IMR-90 (cell line): ENCODE measurements around the gene FBXO33. TPM values are rescaled to one million over a fixed set of nuclear protein-coding genes. Genes with fewer than 3 reads are reported as not detected.

Experiments
- ATAC-seq: fragments of 200-7000 bp; cut with Tn5 transposase; 2 replicates; pipeline ENCODE4 v1.9.1; 2020; ENCODE audit warnings: low read depth, mild to moderate bottlenecking, moderate library complexity
- BruUV-seq: library from RNA; stranded (reverse); fragments of 400-500 nt; replicated peaks from 2 replicates; lab custom pipeline; 2021; lab: Mats Ljungman, UMichigan
- CTCF ChIA-PET: fragments of 300-600 bp; formaldehyde crosslinking; extraction: SDS; loops from one replicate; lab custom pipeline; 2021; ENCODE audit warnings: antibody characterized with exemption; lab: Yijun Ruan, JAX
- POLR2A ChIA-PET: fragments of 300-600 bp; sonication (Branson Sonifier 250); formaldehyde crosslinking; loops from one replicate; lab custom pipeline; 2022; ENCODE audit warnings: antibody characterized with exemption; ENCODE audit not compliant: unreplicated experiment; lab: Charles Lee
- DNase-seq: peaks from one replicate; pipeline ENCODE4 v3.0.0; 2013
- H2AFZ ChIP-seq: replicated peaks from 2 replicates; pipeline ENCODE3; 2013; ENCODE audit warnings: low read length, mild to moderate bottlenecking; ENCODE audit not compliant: poor library complexity
- H2AK5ac ChIP-seq: 2 replicates; pipeline ENCODE4 v1.6.1; 2013; ENCODE audit warnings: low read depth, low read length, inconsistent platforms
- H2AK9ac ChIP-seq: replicated peaks from 2 replicates; pipeline ENCODE3; 2013; ENCODE audit warnings: mild to moderate bottlenecking, low read depth, low read length, moderate library complexity; ENCODE audit not compliant: poor library complexity
- H2BK120ac ChIP-seq: 2 replicates; pipeline ENCODE4 v1.6.1; 2013; ENCODE audit warnings: low read depth, low read length, inconsistent platforms
- H2BK15ac ChIP-seq: 3 replicates; pipeline ENCODE4 v1.6.1; 2013; ENCODE audit warnings: low read depth, low read length, inconsistent platforms
- H2BK20ac ChIP-seq: 2 replicates; pipeline ENCODE4 v1.6.1; 2013; ENCODE audit warnings: low read depth, mild to moderate bottlenecking, inconsistent platforms, low read length, moderate library complexity
- H2BK5ac ChIP-seq: 2 replicates; pipeline ENCODE4 v1.6.1; 2013; ENCODE audit warnings: mild to moderate bottlenecking, low read depth, low read length, inconsistent platforms; ENCODE audit not compliant: poor library complexity, severe bottlenecking
- H3K14ac ChIP-seq: replicated peaks from 2 replicates; pipeline ENCODE4 v1.6.1; 2013; ENCODE audit warnings: low read depth, low read length, inconsistent platforms
- H3K18ac ChIP-seq: 2 replicates; pipeline ENCODE4 v1.6.1; 2013; ENCODE audit warnings: low read depth, low read length, control low read depth
- H3K23ac ChIP-seq: 2 replicates; pipeline ENCODE4 v1.6.1; 2013; ENCODE audit warnings: low read depth, low read length, inconsistent platforms
- H3K27ac ChIP-seq: 2 replicates; pipeline ENCODE4 v1.5.1; 2013; ENCODE audit warnings: mild to moderate bottlenecking, control low read depth, low read length; ENCODE audit not compliant: insufficient read depth
- H3K27me3 ChIP-seq: 2 replicates; pipeline ENCODE4 v1.6.1; 2013; ENCODE audit warnings: low read length; ENCODE audit not compliant: control insufficient read depth, insufficient read depth
- H3K36me3 ChIP-seq: 2 replicates; pipeline ENCODE4 v1.6.1; 2013; ENCODE audit warnings: low read length, mixed read lengths; ENCODE audit not compliant: control insufficient read depth, insufficient read depth
- H3K4ac ChIP-seq: 2 replicates; pipeline ENCODE4 v1.6.1; 2013; ENCODE audit warnings: low read depth, low read length, inconsistent platforms
- H3K4me1 ChIP-seq: 2 replicates; pipeline ENCODE4 v1.6.1; 2013; ENCODE audit warnings: low read length, mixed read lengths; ENCODE audit not compliant: control insufficient read depth, insufficient read depth
- H3K4me2 ChIP-seq: 2 replicates; pipeline ENCODE4 v1.6.1; 2013; ENCODE audit warnings: low read depth, mild to moderate bottlenecking, control low read depth, low read length, moderate library complexity
- H3K4me3 ChIP-seq: 2 replicates; pipeline ENCODE4 v1.5.1; 2013; ENCODE audit warnings: low read depth, mild to moderate bottlenecking, control low read depth, low read length, moderate library complexity; ENCODE audit not compliant: insufficient read depth
- H3K56ac ChIP-seq: 2 replicates; pipeline ENCODE4 v1.6.1; 2013; ENCODE audit warnings: low read length, inconsistent platforms; ENCODE audit not compliant: insufficient read depth; ENCODE audit errors: extremely low read depth
- H3K79me1 ChIP-seq, 2 experiments: 2 replicates each; pipeline ENCODE4 v1.6.1; 2013; ENCODE audit warnings: low read length in 2 of 2, inconsistent platforms in 1 of 2, low read depth in 1 of 2
- H3K9ac ChIP-seq: 2 replicates; pipeline ENCODE4 v1.6.1; 2013; ENCODE audit warnings: low read depth, low read length, control low read depth
- H3K9me1 ChIP-seq: 2 replicates; pipeline ENCODE4 v1.6.1; 2013; ENCODE audit warnings: low read length, inconsistent platforms; ENCODE audit not compliant: insufficient read depth
- H3K9me3 ChIP-seq: 2 replicates; pipeline ENCODE4 v1.6.1; 2013; ENCODE audit warnings: low read length; ENCODE audit not compliant: control insufficient read depth, insufficient read depth
- H4K20me1 ChIP-seq: 2 replicates; pipeline ENCODE4 v1.6.1; 2013; ENCODE audit warnings: low read length, inconsistent platforms; ENCODE audit not compliant: insufficient read depth
- H4K5ac ChIP-seq: 2 replicates; pipeline ENCODE4 v1.6.1; 2013; ENCODE audit warnings: mild to moderate bottlenecking, low read depth, low read length, control low read depth
- H4K8ac ChIP-seq, 2 experiments: 2 replicates each; pipeline ENCODE4 v1.6.1; 2013; ENCODE audit warnings: low read depth in 2 of 2, low read length in 2 of 2, control low read depth in 1 of 2, inconsistent platforms in 1 of 2
- H4K91ac ChIP-seq: 2 replicates; pipeline ENCODE4 v1.6.1; 2013; ENCODE audit warnings: low read depth, low read length, inconsistent platforms; ENCODE audit not compliant: insufficient read depth
- BHLHE40 ChIP-seq: fragments of 150-350 bp; IDR thresholded peaks from 2 replicates; pipeline ENCODE4 v1.6.1; 2016; ENCODE audit warnings: mild to moderate bottlenecking, low read depth, low read length
- CEBPB ChIP-seq: IDR thresholded peaks from 2 replicates; pipeline ENCODE4 v1.6.1; 2012; ENCODE audit warnings: low read depth, low read length, improper control_type of control experiment
- CHD1 ChIP-seq: IDR thresholded peaks from 2 replicates; pipeline ENCODE4 v1.6.1; 2012; ENCODE audit warnings: low read depth, low read length, improper control_type of control experiment
- FOS ChIP-seq: fragments of 150-350 bp; IDR thresholded peaks from 2 replicates; pipeline ENCODE4 v1.6.1; 2016; ENCODE audit warnings: low read depth, low read length
- MAFK ChIP-seq: IDR thresholded peaks from 2 replicates; pipeline ENCODE4 v1.6.1; 2012; ENCODE audit warnings: low read depth, low read length, improper control_type of control experiment
- MAZ ChIP-seq: IDR thresholded peaks from 2 replicates; pipeline ENCODE4 v1.6.1; 2012; ENCODE audit warnings: low read depth, mild to moderate bottlenecking, low read length, improper control_type of control experiment, moderate library complexity, borderline replicate concordance
- MXI1 ChIP-seq: IDR thresholded peaks from 2 replicates; pipeline ENCODE4 v1.6.1; 2012; ENCODE audit warnings: low read depth, mild to moderate bottlenecking, low read length, moderate library complexity, borderline replicate concordance
- NFE2L2 ChIP-seq: fragments of 150-350 bp; IDR thresholded peaks from 2 replicates; pipeline ENCODE4 v1.6.1; 2016; ENCODE audit warnings: low read depth, mild to moderate bottlenecking, low read length
- POLR2A ChIP-seq: IDR thresholded peaks from 2 replicates; pipeline ENCODE4 v1.6.1; 2012; ENCODE audit warnings: mild to moderate bottlenecking, low read depth, low read length
- RAD21 ChIP-seq: IDR thresholded peaks from 2 replicates; pipeline ENCODE4 v1.6.1; 2012; ENCODE audit warnings: low read length, improper control_type of control experiment
- RFX5 ChIP-seq: IDR thresholded peaks from 2 replicates; pipeline ENCODE4 v1.8.0; 2012; ENCODE audit warnings: low read depth, mild to moderate bottlenecking, low read length, moderate library complexity
- SMC3 ChIP-seq: fragments of 150-350 bp; IDR thresholded peaks from 2 replicates; pipeline ENCODE4 v1.6.1; 2016; ENCODE audit warnings: low read depth, mild to moderate bottlenecking, antibody characterized with exemption, low read length, moderate library complexity
- WGBS, 2 experiments: methylation state at CpG; one replicate each; pipeline versions ENCODE4 v1.1.5 to v1.1.7; 2013; ENCODE audit warnings: missing lambda C conversion rate in 2 of 2; ENCODE audit not compliant: insufficient read length in 1 of 2; ENCODE audit errors: extremely low coverage in 2 of 2; 5-methylcytosine and 5-hydroxymethylcytosine counted together
- dilution Hi-C: fragments of 300-500 bp; cut with HindIII; formaldehyde crosslinking; loops from one replicate; pipeline ENCODE4 v1.14.3; 2018; ENCODE audit warnings: low sequenced_read_pairs; ENCODE audit not compliant: unreplicated experiment
- in situ Hi-C: fragments of 300-500 bp; cut with MboI; formaldehyde crosslinking; loops from 3 replicates; pipeline ENCODE4 v1.14.3; 2019; ENCODE audit warnings: low sequenced_read_pairs, inconsistent platforms, mixed read lengths
- intact Hi-C: fragments of 100-400 bp; cut with micrococcal nuclease; formaldehyde crosslinking; loops from 2 replicates; pipeline ENCODE4 v1.10.0; 2022
- polyA plus RNA-seq, 3 experiments: library from polyadenylated mRNA; depleted of rRNA; stranded (reverse); fragments of >200 nt; gene quantifications; 2 replicates each; pipeline ENCODE4 v1.2.3, GENCODE V29; 2012; ENCODE audit warnings: low replicate concordance in 1 of 3
- total RNA-seq: library from RNA; depleted of rRNA; stranded (reverse); fragments of >200 nt; gene quantifications from 2 replicates; pipeline ENCODE4 v1.2.3, GENCODE V29; 2012
- TF ChIP-seq, protein P1 (sequence below): fragments of 150-350 bp; IDR thresholded peaks from 2 replicates; pipeline ENCODE4 v1.6.1; 2016; ENCODE audit warnings: low read depth, mild to moderate bottlenecking, low read length, moderate library complexity, borderline replicate concordance
- TF ChIP-seq, protein P2 (sequence below): conservative IDR thresholded peaks from 2 replicates; pipeline ENCODE4 v1.5.1; 2012; ENCODE audit warnings: mild to moderate bottlenecking, low read depth, low read length, improper control_type of control experiment

Gene FBXO33
- total and polyA plus RNA-seq, 2 of the 4 experiments (the other 2 are of a cell fraction), result 7.6 to 10.0 TPM

DNA sequence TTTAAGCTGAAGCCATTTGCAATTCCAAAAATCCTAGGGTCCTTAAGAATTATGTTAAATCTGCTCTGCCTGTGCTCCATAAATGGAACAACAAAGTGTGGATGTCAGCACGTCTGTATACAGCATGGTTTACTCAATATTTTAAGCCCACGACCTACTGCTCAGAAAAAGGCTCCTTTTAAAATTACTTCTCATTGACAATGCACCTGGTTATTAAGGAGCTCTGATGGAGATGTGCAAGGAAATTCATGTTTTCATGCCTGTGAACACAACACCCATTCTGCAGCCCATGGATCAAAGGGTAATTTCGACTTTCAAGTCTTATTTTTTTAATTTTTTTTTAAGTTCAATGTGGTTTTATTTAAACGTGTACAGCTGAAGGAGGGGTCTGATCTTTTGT lies 48.1 kb downstream of the FBXO33 start:
- no peak overlapping the region for H3K4ac ChIP-seq
- no peak overlapping the region for H3K18ac ChIP-seq
- no CpG with 5 or more reads among the region's 4 CpGs for WGBS, 2 experiments
- POLR2A ChIA-PET, result no interaction called here
- ATAC-seq (no peak), DNase-seq (no peak)
- no peak overlapping the region for H3K4me3 ChIP-seq
- H4K5ac ChIP-seq, result no peak overlapping the region
- no peak overlapping the region for H4K91ac ChIP-seq
- no peak overlapping the region for H2BK5ac ChIP-seq
- H2BK15ac ChIP-seq, result no peak overlapping the region
- no peaks in the 10 kb centered on the region for H3K4me1 ChIP-seq
- no peak overlapping the region for H3K9ac ChIP-seq
- H3K27me3 ChIP-seq, result no peaks in the 10 kb centered on the region
- no peaks in the 10 kb centered on the region for H3K79me1 ChIP-seq
- no peak overlapping the region for H2BK120ac ChIP-seq
- H2BK20ac ChIP-seq, result no peak overlapping the region
- in situ Hi-C loops (no loop called here), intact Hi-C loops (no loop called here), dilution Hi-C loops (no loop called here)
- BruUV-seq, result no TSS peak
- H2AK5ac ChIP-seq, result no peak overlapping the region
- H3K9me1 ChIP-seq, result no peaks in the 10 kb centered on the region
- no peak overlapping the region for H3K27ac ChIP-seq
- no peak overlapping the region for H3K56ac ChIP-seq
- no peak for TF ChIP-seq BHLHE40
- TF ChIP-seq MXI1, result no peak
- TF ChIP-seq POLR2A, result no peak
- TF ChIP-seq, protein P1, sequence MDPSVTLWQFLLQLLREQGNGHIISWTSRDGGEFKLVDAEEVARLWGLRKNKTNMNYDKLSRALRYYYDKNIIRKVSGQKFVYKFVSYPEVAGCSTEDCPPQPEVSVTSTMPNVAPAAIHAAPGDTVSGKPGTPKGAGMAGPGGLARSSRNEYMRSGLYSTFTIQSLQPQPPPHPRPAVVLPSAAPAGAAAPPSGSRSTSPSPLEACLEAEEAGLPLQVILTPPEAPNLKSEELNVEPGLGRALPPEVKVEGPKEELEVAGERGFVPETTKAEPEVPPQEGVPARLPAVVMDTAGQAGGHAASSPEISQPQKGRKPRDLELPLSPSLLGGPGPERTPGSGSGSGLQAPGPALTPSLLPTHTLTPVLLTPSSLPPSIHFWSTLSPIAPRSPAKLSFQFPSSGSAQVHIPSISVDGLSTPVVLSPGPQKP, result no peak
- TF ChIP-seq NFE2L2, result no peak
- TF ChIP-seq SMC3, result no peak
- TF ChIP-seq RAD21, result no peak
- TF ChIP-seq MAZ, result no peak
- TF ChIP-seq FOS, result no peak
- TF ChIP-seq CEBPB, result no peak
- TF ChIP-seq MAFK, result no peak
- TF ChIP-seq RFX5, result no peak
- TF ChIP-seq, protein P2, sequence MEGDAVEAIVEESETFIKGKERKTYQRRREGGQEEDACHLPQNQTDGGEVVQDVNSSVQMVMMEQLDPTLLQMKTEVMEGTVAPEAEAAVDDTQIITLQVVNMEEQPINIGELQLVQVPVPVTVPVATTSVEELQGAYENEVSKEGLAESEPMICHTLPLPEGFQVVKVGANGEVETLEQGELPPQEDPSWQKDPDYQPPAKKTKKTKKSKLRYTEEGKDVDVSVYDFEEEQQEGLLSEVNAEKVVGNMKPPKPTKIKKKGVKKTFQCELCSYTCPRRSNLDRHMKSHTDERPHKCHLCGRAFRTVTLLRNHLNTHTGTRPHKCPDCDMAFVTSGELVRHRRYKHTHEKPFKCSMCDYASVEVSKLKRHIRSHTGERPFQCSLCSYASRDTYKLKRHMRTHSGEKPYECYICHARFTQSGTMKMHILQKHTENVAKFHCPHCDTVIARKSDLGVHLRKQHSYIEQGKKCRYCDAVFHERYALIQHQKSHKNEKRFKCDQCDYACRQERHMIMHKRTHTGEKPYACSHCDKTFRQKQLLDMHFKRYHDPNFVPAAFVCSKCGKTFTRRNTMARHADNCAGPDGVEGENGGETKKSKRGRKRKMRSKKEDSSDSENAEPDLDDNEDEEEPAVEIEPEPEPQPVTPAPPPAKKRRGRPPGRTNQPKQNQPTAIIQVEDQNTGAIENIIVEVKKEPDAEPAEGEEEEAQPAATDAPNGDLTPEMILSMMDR, result no peak
- no peak for TF ChIP-seq CHD1
- H2AFZ ChIP-seq, result no peak overlapping the region
- no peak overlapping the region for H4K8ac ChIP-seq
- no peaks in the 10 kb centered on the region for H4K20me1 ChIP-seq
- no peaks in the 10 kb centered on the region for H3K9me3 ChIP-seq
- no peak overlapping the region for H2AK9ac ChIP-seq
- no peak overlapping the region for H3K14ac ChIP-seq
- H3K23ac ChIP-seq, result no peak overlapping the region
- H3K4me2 ChIP-seq, result no peak overlapping the region
- no peaks in the 10 kb centered on the region for H3K36me3 ChIP-seq
- CTCF ChIA-PET, result interaction anchor here (0.7 kb wide), 1 partner anchor 48 kb away, joined by 3 read pairs; no protein-coding TSS in a partner anchor
